Posterior vena cava (tissue), 2 donors: ENCODE measurements around the gene POLR2I. TPM values are rescaled to one million over a fixed set of nuclear protein-coding genes. Genes with fewer than 3 reads are reported as not detected.
"Not testable (repeated sequence)": the region's sequence is repeated elsewhere in the genome, so short reads cannot be mapped to it uniquely, and the experiment has no call there.

Source experiments
- DNase-seq: peaks from one replicate; pipeline ENCODE4 v3.0.0-alpha.2; 2020; ENCODE audit warnings: low spot score
- intact Hi-C, 2 donors: fragments of 100-400 bp; cut with DNase I; formaldehyde crosslinking; loops; one replicate each; pipeline versions ENCODE4 v1.14.1 to v1.14.2; 2022 to 2023
- total RNA-seq, 2 donors: library from RNA; stranded (reverse); fragmentation: NEBNext Ultra II Directional; extraction: Animal tissue kit (Norgen Biotek cat#: 25700); gene quantifications; one replicate each; pipeline ENCODE4 v1.2.1, GENCODE V29; 2021
- donor health status: DM: yes; HTN: yes; CAD: no.
- donor health status: DM: yes; HTN: yes; CAD: no.

Gene POLR2I
- total RNA-seq, 2 donors from 2014 or later = 43.9 to 47.6 TPM

- intact Hi-C loops = loop anchor here in 1 of 2 donors (5.0 kb wide), 1 partner anchor 1788 kb away; no protein-coding TSS in a partner anchor
- no peak for DNase-seq
Observed at GRCh38 chr19:36139120-36139472, 24.4 kb upstream of the POLR2I start.

- DNase-seq = no peak
- intact Hi-C loops = loop anchor here in 1 of 2 donors (5.0 kb wide), 1 partner anchor 1790 kb away; no protein-coding TSS in a partner anchor
Observed at GRCh38 chr19:36136964-36137686, 22.4 kb upstream of the POLR2I start.

- DNase-seq = not testable (repeated sequence)
- intact Hi-C loops = loop anchor here in 1 of 2 donors (5.0 kb wide), 2 partner anchors 32 to 1792 kb away; no protein-coding TSS in a partner anchor
Observed at GRCh38 chr19:36134867-36135266, 20.2 kb upstream of the POLR2I start.

DNA sequence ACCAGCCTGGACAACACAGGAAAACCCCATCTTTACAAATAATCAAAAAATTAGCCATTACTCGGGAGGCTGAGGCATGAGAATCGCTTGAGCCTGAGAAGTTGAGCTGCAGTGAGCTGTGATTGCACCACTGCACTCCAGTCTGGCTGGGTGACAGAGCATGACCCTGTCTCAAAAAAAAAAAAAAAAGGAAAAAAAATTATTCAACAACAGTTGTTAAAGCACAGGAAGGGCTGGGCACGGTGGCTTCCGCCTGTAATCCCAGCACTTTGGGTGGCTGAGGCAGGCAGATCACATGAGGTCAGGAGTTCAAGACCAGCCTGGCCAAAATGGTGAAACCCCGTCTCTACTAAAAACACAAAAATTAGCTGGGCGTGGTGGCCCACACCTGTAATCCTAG, 16.5 kb upstream of the POLR2I start:
- not testable (repeated sequence) for DNase-seq
- intact Hi-C loops = loop anchor here in 1 of 2 donors (5.0 kb wide), 1 partner anchor 36 kb away; no protein-coding TSS in a partner anchor

DNA sequence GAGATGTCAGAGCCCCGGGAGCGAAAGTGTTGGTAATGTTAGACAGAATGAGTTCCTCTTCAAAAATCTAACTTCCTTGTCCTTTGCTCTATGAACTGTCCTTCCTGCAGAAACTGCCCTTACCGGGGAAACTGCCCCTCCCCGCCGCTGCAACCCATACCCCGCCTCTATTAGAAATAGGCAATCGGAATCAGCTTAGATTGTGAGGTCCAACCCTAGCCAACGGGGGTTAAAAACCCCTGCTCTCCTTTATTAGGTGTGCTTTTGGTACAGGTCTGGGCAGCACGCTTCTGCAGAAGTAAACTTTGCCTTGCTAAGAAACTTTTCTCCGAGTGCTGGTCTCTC, 13.7 kb upstream of the POLR2I start:
- intact Hi-C loops = no loop called here

DNA sequence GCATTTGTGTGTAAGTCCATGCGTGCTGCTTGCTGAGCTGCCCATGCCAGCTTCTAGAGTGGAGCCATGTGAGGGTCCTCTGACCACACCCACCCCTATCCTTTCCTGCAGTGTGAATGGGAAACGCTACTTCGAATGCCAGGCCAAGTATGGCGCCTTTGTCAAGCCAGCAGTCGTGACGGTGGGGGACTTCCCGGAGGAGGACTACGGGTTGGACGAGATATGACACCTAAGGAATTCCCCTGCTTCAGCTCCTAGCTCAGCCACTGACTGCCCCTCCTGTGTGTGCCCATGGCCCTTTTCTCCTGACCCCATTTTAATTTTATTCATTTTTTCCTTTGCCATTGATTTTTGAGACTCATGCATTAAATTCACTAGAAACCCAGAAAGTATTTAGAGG, 10.9 kb upstream of the POLR2I start:
- intact Hi-C loops = no loop called here

More for the DNA sequence above, 13.7 kb upstream of the POLR2I start:
- no peak for DNase-seq

GRCh38 chr19:36121486-36122124, 6.9 kb upstream of the POLR2I start:
- no peak for DNase-seq
- intact Hi-C loops = no loop called here

More for the DNA sequence above, 10.9 kb upstream of the POLR2I start:
- no peak for DNase-seq

DNA sequence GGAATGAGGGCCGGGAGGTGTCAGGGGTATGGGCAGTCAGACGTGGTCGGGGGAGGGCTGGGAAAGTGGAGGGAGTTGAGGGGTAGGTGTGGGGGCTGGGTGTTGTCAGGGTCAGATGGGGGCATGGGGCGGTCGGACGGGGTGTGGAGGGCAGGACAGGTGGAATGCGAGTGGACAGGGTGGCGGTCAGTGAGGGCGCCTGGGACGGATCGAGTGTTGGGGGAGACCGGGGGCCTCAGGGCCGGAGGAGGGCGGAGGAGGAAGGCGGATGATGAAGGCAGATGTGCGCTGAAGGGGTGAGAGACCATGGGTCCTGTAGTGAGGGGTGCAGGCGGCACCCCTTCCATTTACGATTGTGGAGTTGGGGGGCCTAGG, 6.3 kb upstream of the POLR2I start:
- DNase-seq = no peak
- intact Hi-C loops = no loop called here

GRCh38 chr19:36120092-36120983, 5.7 kb upstream of the POLR2I start:
- intact Hi-C loops = no loop called here
- DNase-seq = no peak

DNA sequence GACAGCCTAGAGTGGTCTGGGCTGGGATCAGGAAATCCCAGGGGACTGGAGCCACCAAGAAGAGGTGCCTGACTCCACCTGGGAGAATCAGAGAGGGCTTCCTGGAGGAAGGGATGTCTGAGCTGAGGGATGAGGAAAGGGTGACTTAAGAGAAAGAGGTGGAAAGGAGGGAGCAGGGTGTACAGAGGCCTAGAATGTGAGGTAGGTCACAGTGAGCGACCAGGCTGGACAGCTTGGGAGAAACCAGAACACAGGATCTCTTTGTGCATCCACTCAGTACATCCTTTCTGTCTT, 1.6 kb upstream of the POLR2I start:
- intact Hi-C loops = no loop called here
- DNase-seq = no peak

GRCh38 chr19:36115453-36116343, 1.0 kb upstream of the POLR2I start, which contains the start of gene TBCB:
Gene TBCB (plus strand): TSS chr19:36115468. CDS start chr19:36115561, 93 bp downstream.
- intact Hi-C loops = no loop called here
- DNase-seq = peak; percentile 94

DNA sequence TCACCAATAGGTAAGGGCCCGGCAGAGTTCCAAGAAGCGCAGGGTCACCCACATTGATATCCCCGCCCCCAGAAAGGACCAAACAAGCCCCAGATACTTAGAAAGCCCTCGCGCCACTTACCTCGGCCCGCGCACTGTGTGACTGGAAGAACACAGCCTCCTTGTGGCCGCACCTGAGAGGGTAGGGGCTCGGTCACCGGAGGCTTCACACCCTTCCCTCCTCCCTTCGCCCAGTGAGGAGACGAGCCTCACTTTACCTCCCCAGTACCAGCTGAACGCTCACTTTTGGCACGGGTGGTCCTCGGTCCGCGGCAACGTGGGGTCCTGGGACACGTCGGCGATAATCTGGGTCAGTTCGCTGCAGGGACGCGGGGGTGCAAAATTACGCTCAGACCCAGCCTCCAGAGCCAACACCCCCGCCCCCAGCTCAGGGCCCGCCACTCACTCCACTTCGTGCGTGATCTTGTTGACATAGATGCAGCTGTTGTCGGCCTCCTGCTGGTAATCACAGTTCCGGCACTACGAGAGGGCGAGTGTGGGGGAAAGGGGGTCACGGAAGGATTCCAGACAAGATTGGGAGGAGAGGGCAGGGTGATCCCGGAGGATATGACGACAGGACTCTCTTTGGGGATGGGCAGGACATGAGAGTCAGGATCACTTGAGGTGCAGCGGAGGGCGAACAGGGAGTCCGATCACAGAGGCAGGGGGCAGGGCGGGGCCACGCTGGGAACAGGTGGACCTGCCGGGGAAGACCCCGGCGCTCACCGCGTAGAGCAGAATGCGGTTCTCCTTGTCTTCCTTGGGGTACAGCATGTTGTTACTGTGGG, 568 bp downstream of the POLR2I start:
- DNase-seq = no peak
- intact Hi-C loops = loop anchor here in 1 of 2 donors (5.0 kb wide), 1 partner anchor 57 kb away; no protein-coding TSS in a partner anchor

- no peak for DNase-seq
- intact Hi-C loops = loop anchor here in 1 of 2 donors (5.0 kb wide), 1 partner anchor 56 kb away; no protein-coding TSS in a partner anchor
Observed at GRCh38 chr19:36113425-36113824, 1.2 kb downstream of the POLR2I start.

- intact Hi-C loops = loop anchor here in 1 of 2 donors (5.0 kb wide), 1 partner anchor 55 kb away; no protein-coding TSS in a partner anchor
- no peak for DNase-seq
Observed at GRCh38 chr19:36112678-36113077, 2.0 kb downstream of the POLR2I start.

DNA sequence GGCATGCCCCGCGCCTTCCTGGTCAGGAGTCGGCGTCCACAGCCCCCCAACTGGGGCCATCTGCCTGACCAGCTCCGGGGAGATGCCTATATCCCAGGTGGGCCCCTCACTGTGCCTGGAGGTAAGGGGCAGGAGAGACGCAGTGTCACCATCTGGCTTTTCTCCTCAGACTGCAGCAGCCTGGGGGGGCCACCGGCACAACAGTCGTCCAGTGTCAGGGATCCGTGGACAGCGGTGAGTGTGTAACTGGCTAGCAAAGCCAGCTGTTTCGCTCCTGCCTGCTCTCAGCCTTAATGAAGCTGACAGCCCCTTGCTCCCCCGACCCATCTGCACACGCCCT, 3.5 kb downstream of the POLR2I start:
- DNase-seq = no peak
- intact Hi-C loops = loop anchor here in 1 of 2 donors (5.0 kb wide), 1 partner anchor 54 kb away; no protein-coding TSS in a partner anchor

- DNase-seq = no peak
- intact Hi-C loops = loop anchor here in 1 of 2 donors (5.0 kb wide), 1 partner anchor 53 kb away; no protein-coding TSS in a partner anchor
Observed at GRCh38 chr19:36110487-36111199, 4.0 kb downstream of the POLR2I start, which contains the start of gene OVOL3. Gene OVOL3 (plus strand): TSS chr19:36111143. CDS start chr19:36111203, 60 bp downstream.

DNA sequence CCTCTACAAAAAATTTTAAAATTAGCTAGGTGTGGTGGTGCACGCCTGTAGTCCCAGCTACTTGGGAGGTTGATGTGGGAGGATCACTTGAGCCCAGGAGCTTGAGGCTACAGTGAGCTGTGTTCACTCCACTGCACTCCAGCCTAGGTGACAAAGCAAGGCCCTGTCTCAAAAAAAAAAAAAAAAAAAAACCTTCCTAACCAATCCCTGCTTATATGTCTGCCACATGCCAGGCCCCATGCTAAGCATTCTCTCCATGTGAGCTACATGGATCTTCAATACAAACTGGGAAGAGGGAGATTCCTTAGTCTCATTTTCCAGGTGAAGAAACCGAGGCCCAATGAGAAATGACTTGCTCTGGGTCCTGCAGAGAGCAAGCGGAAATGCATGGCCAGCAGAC, 6.0 kb downstream of the POLR2I start:
- intact Hi-C loops = loop anchor here in 1 of 2 donors (1.0 kb wide), 1 partner anchor 134 kb away; no protein-coding TSS in a partner anchor

More for the DNA sequence above, 6.0 kb downstream of the POLR2I start:
- DNase-seq = no peak
